Endometrial microvascular endothelial cells (primary cell): ENCODE data around the gene LSM5. TPM values are rescaled to one million over a fixed set of nuclear protein-coding genes. Genes with fewer than 3 reads are reported as not detected.
"Not testable (repeated sequence)": the region's sequence is repeated elsewhere in the genome, so short reads cannot be mapped to it uniquely, and the experiment has no call there.

ENCODE experiments used
- in situ Hi-C: cut with HindIII; loops from 2 replicates; pipeline ENCODE4 v1.10.0; 2017; ENCODE audit warnings: low sequenced_read_pairs, low pct_unique_long_range_greater_than_20kb; ENCODE audit errors: inconsistent ontology term
- total RNA-seq: library from RNA; depleted of rRNA; stranded (reverse); fragments of >200 nt; gene quantifications from one replicate; pipeline ENCODE4 v1.2.3, GENCODE V29; 2015; ENCODE audit errors: inconsistent ontology term

The LSM5 gene
- total RNA-seq, 1 donor from 2014 or later = 20.7 TPM

DNA sequence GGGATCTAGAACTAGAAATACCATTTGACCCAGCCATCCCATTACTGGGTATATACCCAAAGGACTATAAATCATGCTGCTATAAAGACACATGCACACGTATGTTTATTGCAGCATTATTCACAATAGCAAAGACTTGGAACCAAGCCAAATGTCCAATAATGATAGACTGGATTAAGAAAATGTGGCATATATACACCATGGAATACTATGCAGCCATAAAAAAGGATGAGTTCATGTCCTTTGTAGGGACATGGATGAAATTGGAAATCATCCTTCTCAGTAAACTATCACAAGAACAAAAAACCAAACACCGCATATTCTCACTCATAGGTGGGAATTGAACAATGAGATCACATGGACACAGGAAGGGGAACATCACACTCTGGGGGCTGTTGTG lies 20.2 kb downstream of the LSM5 start:
- in situ Hi-C loops = not testable (repeated sequence)

DNA sequence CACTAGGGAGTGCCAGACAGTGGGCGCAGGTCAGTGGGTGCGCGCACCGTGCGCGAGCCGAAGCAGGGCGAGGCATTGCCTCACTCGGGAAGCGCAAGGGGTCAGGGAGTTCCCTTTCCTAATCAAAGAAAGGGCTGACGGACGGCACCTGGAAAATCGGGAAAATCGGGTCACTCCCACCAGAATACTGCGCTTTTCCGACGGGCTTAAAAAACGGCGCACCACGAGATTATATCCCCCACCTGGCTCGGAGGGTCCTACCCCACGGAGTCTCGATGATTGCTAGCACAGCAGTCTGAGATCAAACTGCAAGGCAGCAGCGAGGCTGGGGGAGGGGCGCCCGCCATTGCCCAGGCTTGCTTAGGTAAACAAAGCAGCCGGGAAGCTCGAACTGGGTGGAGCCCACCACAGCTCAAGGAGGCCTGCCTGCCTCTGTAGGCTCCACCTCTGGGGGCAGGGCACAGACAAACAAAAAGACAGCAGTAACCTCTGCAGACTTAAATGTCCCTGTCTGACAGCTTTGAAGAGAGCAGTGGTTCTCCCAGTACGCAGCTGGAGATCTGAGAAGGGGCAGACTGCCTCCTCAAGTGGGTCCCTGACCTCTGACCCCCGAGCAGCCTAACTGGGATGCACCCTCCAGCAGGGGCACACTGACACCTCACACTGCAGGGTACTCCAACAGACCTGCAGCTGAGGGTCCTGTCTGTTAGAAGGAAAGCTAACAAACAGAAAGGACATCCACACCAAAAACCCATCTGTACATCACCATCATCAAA lies 25.4 kb downstream of the LSM5 start:
- in situ Hi-C loops = not testable (repeated sequence)

DNA sequence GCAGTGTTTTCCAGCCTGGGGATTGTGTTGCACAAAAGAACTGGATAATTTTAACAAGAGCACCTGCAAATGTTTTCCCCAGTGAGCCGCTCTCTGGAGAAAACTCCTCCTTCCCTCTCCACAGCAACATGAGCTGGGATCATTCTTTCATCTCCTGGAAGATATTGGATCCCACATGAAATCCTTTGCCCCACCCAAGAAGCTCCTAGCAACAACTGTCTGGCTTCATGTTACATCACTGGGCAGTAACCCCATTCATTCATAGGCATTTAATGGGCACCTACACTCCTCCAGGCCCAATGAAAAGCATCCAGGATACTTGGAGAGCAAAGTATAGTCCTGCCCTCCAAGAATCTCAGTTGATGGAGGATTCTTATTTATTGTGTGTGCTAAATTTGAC lies 27.2 kb downstream of the LSM5 start:
- in situ Hi-C loops = no loop called here

DNA sequence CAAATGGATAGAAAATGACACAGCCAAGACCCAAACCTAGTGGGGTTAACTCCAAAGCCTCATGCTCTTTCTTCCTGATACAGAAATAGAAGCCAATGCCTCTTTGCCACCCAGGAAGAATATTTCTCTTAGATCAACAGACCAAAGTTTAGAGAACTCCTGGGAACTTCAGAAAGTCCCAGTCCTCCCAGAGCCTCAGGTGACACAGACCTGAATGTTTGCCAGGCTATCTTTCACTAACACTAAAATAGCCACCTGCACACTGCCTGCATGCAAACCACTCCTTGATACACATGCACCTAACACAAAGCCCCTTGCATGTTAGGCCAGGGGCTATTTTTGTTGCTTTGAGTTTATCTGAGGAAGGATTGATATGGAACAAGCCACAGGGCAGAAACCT lies 27.7 kb downstream of the LSM5 start:
- in situ Hi-C loops = no loop called here

DNA sequence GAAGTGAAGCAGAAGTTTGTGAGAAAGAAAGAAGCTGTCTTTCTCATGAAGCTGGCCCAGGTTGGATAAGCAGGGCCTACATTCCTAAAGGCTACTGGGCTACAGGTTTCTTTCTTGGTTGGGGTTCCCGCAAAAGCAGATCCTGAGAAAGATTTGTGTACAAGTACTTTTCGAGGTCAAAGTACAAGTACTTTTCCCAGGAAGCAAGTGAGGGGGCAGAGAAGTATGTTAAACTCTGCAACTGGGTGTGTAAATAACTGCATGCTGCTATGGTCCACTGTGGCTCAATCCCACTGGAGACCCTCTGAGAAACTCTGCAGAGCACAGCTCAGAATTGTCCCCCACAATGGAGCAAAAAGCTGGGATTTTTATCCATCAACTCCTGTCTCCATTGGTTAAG lies 28.7 kb downstream of the LSM5 start:
- in situ Hi-C loops = no loop called here

DNA sequence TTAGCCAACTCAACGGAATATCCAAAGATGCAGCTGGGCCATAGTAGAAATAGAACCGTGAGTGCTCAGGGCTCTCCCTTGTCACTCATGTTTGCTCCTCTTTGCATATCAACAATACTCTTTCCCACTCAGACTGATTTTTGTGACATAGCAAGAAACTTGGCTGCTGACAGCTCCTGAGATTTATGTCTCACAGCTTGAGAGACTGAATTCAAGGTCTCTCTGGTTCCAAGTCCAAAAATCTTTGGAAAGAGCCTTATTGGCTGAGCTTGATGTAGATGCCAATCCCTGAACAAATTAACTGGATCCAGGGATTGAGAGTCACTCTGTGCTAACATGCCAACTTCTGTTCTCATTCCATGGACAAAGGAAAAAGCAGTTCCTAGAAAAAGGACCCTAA lies 30.4 kb downstream of the LSM5 start:
- in situ Hi-C loops = no loop called here

DNA sequence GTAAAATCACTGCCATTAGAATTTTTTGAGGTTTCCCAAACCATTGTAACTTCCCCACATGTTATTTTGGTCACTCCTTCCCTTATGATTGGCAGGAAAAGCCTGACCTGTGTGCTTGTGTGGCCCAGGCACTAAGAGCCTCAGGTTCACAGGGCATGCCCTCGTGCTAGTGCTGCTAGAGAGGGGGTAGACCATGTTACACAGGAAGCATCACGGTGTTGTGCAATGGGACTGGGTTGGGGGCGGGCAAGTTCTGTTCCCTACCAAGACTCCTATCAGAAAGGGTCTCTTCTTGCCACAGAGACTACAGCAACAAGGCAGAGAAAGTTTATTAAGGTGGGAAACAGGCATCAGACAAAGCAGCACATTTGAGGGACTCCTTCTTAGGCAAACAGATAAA lies 32.2 kb downstream of the LSM5 start:
- in situ Hi-C loops = no loop called here

DNA sequence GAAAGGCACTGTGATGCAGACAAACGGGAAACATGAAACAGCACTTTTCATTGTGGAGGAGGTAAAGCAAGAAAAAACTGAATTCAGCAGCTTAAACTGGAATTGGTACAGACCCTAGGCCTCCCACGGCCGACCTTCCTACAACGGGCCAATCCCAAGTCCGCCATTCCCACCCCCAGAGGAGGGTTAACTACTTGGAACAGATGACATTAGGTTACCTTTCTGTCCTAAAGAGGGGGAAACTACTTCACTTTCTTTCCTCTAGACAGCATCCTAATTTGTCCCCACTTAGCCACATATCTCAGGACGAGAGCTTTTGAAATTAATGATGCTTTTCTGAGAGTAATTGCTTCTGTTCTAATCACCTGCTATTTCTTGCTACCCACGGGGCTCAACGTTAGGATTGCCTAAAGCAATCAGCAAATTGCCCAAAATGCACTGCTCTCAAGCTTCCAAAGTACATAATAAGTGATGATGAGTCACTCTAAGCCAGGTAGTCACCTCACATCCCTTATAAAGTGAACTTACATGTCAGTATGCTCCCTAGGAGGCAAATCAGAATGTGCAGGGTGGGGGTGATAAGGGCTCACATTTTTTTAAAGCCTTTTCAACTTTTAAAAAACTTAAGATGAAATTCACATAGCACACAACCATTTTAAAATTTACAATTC lies 36.7 kb downstream of the LSM5 start:
- in situ Hi-C loops = no loop called here

DNA sequence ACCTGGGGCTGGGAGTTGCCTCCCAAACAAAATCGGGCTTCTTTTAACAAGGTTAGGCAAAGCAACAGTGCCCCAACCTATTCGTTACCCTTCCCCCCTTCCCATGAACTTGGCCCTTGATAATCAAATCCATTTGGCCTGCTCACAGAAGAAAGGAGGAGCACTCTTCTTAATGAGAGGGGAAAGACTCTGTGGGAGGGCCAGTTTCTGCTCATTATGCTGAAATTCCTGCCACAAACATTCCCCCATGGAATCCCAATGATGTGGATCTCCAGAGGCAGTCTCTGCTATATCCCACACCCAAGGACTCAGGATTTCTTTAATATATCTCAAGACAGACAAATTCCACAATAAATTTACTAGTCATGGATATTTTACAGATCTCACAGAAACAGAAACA lies 43.0 kb downstream of the LSM5 start:
- in situ Hi-C loops = no loop called here

DNA sequence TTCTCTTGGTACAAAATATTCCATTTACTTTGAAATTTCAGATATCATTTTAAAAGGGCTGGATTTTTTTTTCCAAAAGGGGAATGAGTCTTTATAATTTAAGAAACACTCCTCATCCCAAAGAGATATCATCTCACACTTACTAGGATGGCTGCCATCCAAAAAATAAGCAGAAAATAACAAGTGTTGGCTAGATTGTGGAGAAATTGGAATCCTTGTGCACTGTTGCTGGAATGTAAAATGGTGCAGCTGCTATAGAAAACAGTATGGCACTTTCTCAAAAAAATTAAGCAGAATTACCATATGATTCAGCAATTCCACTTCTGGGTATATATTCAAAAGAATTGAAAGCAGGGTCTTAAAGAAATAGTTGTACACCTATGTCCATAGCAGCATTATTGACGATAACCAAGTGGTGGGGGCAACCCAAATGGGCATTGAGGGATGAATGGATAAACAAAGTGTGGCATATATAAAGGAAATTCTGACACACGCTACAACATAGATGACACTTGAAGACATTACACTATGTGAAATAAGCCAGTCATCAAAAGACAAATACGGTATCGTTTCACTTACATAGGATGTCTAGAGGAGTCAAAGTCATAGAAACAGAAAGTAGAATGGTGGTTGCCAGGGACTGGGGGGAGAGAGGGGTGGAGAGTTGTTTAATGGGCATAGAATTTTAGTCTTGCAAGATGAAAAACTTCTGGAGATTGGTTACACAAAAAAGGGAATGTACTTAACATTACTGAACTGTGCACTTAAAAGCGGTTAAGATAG lies 53.8 kb downstream of the LSM5 start:
- in situ Hi-C loops = no loop called here

Other genes with a start within 250 kb of the LSM5 start
- 20.7 TPM for gene AVL9, start 5.1 kb upstream of the LSM5 start, total RNA-seq